ENCODE results near the gene TMEM51.

Gene TMEM51

GRCh38 chr1:15156807-15157380 lies 3.3 kb downstream of the TMEM51 start:
- Histone ChIP-seq H3K4me2 (ENCODE audit: low read length) (no peak overlapping the region), H3K36me3 (ENCODE audit: control insufficient read depth, insufficient read depth, low read length) (no peaks in the 10 kb centered on the region), H2AFZ (no peak overlapping the region), H3K27ac (no peak overlapping the region), H3K4me1 (no peaks in the 10 kb centered on the region), H3K9me3 (ENCODE audit: control insufficient read depth, low read length) (no peaks in the 10 kb centered on the region), H3K79me2 (no peaks in the 10 kb centered on the region), H3K9ac (no peak overlapping the region), H3K4me3 (ENCODE audit: low read depth, low read length) (no peak overlapping the region), H3K27me3 (ENCODE audit: control insufficient read depth, insufficient read depth, low read length) (no peaks in the 10 kb centered on the region)
- no peak for TF ChIP-seq CTCF (IDR thresholded peaks at IDR 0.05)

- Histone ChIP-seq H2AFZ (no peak overlapping the region), H3K4me1 (no peaks in the 10 kb centered on the region), H3K4me2 (ENCODE audit: low read length) (no peak overlapping the region), H3K79me2 (no peaks in the 10 kb centered on the region), H3K27ac (no peak overlapping the region), H3K36me3 (ENCODE audit: control insufficient read depth, insufficient read depth, low read length) (no peaks in the 10 kb centered on the region), H3K9me3 (ENCODE audit: control insufficient read depth, low read length) (no peaks in the 10 kb centered on the region), H3K4me3 (ENCODE audit: low read depth, low read length) (no peak overlapping the region), H3K27me3 (ENCODE audit: control insufficient read depth, insufficient read depth, low read length) (no peaks in the 10 kb centered on the region), H3K9ac (no peak overlapping the region)
- TF ChIP-seq CTCF (IDR thresholded peaks at IDR 0.05): no peak
Measured at GRCh38 chr1:15157524-15158399, 4.2 kb downstream of the TMEM51 start.

- no peak overlapping the region for H3K4me3 ChIP-seq (ENCODE audit: low read depth, low read length)
- no peaks in the 10 kb centered on the region for H3K36me3 ChIP-seq (ENCODE audit: control insufficient read depth, insufficient read depth, low read length)
- H3K79me2 ChIP-seq: no peaks in the 10 kb centered on the region
- H2AFZ ChIP-seq: no peak overlapping the region
- TF ChIP-seq CTCF (IDR thresholded peaks at IDR 0.05): no peak
- H3K9ac ChIP-seq: no peak overlapping the region
- no peaks in the 10 kb centered on the region for H3K9me3 ChIP-seq (ENCODE audit: control insufficient read depth, low read length)
- no peak overlapping the region for H3K4me2 ChIP-seq (ENCODE audit: low read length)
- H3K27me3 ChIP-seq (ENCODE audit: control insufficient read depth, insufficient read depth, low read length): no peaks in the 10 kb centered on the region
- H3K27ac ChIP-seq: no peak overlapping the region
- no peaks in the 10 kb centered on the region for H3K4me1 ChIP-seq
Measured at GRCh38 chr1:15158506-15159165, 5.1 kb downstream of the TMEM51 start.

GRCh38 chr1:15159166-15159555 lies 5.6 kb downstream of the TMEM51 start:
- no peak for TF ChIP-seq CTCF (IDR thresholded peaks at IDR 0.05)
- no peaks in the 10 kb centered on the region for H3K27me3 ChIP-seq (ENCODE audit: control insufficient read depth, insufficient read depth, low read length)
- H3K4me2 ChIP-seq (ENCODE audit: low read length): no peak overlapping the region
- H3K36me3 ChIP-seq (ENCODE audit: control insufficient read depth, insufficient read depth, low read length): no peaks in the 10 kb centered on the region
- H3K4me1 ChIP-seq: no peaks in the 10 kb centered on the region
- H2AFZ ChIP-seq: no peak overlapping the region
- H3K27ac ChIP-seq: no peak overlapping the region
- H3K4me3 ChIP-seq (ENCODE audit: low read depth, low read length): no peak overlapping the region
- no peaks in the 10 kb centered on the region for H3K9me3 ChIP-seq (ENCODE audit: control insufficient read depth, low read length)
- H3K79me2 ChIP-seq: no peaks in the 10 kb centered on the region
- H3K9ac ChIP-seq: no peak overlapping the region

All from parathyroid adenoma (tissue), 2 donors.